H1 (cell line): Measurements from ENCODE around the gene NDUFA13. TPM values are rescaled to one million over a fixed set of nuclear protein-coding genes. Genes with fewer than 3 reads are reported as not detected.

Experiments used
- CTCF ChIA-PET: fragments of 300-600 bp; sonication (Branson Sonifier 250); formaldehyde crosslinking; loops from one replicate; lab custom pipeline; 2021; ENCODE audit not compliant: partially characterized antibody; lab: Charles Lee
- POLR2A ChIA-PET: fragments of 300-600 bp; sonication (Branson Sonifier 250); formaldehyde crosslinking; loops from one replicate; lab custom pipeline; 2021; ENCODE audit warnings: inconsistent platforms; ENCODE audit not compliant: partially characterized antibody; lab: Charles Lee
- DNase-seq, 2 experiments: peaks; one replicate each; pipeline versions ENCODE4 v3.0.0 to v3.0.0-alpha.2; 2010 to 2022; ENCODE audit warnings: low spot score in 2 of 2, low read depth in 1 of 2, mixed read lengths in 1 of 2
- FAIRE-seq: peaks from 2 replicates; lab custom pipeline; 2011; peaks lifted over from hg19 to GRCh38; lab: Jason Lieb, UNC
- H2AFZ ChIP-seq: 2 replicates; pipeline ENCODE4 v1.8.1; 2012; ENCODE audit warnings: low read length, inconsistent platforms
- H2AK5ac ChIP-seq: 2 replicates; pipeline ENCODE4 v1.6.1; 2013; ENCODE audit warnings: low read depth, low read length
- H2BK120ac ChIP-seq: replicated peaks from 2 replicates; pipeline ENCODE3; 2013; ENCODE audit warnings: low read depth, low read length, inconsistent platforms
- H2BK12ac ChIP-seq: 2 replicates; pipeline ENCODE4 v1.6.1; 2013; ENCODE audit warnings: low read depth, low read length
- H2BK15ac ChIP-seq: 2 replicates; pipeline ENCODE4 v1.6.1; 2013; ENCODE audit warnings: low read length
- H2BK20ac ChIP-seq: 2 replicates; pipeline ENCODE4 v1.6.1; 2013; ENCODE audit warnings: low read length
- H2BK5ac ChIP-seq: 2 replicates; pipeline ENCODE4 v1.6.1; 2013; ENCODE audit warnings: low read depth, low read length
- H3K14ac ChIP-seq: 2 replicates; pipeline ENCODE4 v1.6.1; 2013; ENCODE audit warnings: inconsistent platforms; ENCODE audit not compliant: insufficient read length
- H3K18ac ChIP-seq: 2 replicates; pipeline ENCODE4 v1.6.1; 2013; ENCODE audit warnings: low read length; ENCODE audit errors: extremely low read depth
- H3K23ac ChIP-seq: 2 replicates; pipeline ENCODE4 v1.6.1; 2013; ENCODE audit warnings: inconsistent platforms; ENCODE audit not compliant: insufficient read length
- H3K23me2 ChIP-seq: 2 replicates; pipeline ENCODE4 v1.6.1; 2013; ENCODE audit warnings: low read depth, low read length
- H3K27ac ChIP-seq: 2 replicates; pipeline ENCODE4 v1.6.1; 2011; ENCODE audit warnings: low read depth, low read length, inconsistent platforms
- H3K27me3 ChIP-seq, 4 experiments: replicated peaks in 1 of 4; 1 replicate in 1 of 4; 2 replicates in 3 of 4; pipeline versions ENCODE4 v1.6.1 to v1.8.1; 2011 to 2013; ENCODE audit warnings: low read length in 3 of 4, mild to moderate bottlenecking in 3 of 4, inconsistent platforms in 2 of 4, mixed read lengths in 2 of 4, moderate library complexity in 1 of 4; ENCODE audit not compliant: control insufficient read depth in 3 of 4, insufficient read depth in 3 of 4; ENCODE audit errors: extremely low read depth in 1 of 4
- H3K36me3 ChIP-seq, 4 experiments: 2 replicates each; pipeline versions ENCODE4 v1.6.1 to v1.8.1; 2011 to 2013; ENCODE audit warnings: mild to moderate bottlenecking in 4 of 4, low read length in 3 of 4, moderate library complexity in 2 of 4, control low read depth in 1 of 4, inconsistent platforms in 1 of 4; ENCODE audit not compliant: insufficient read depth in 4 of 4, control insufficient read depth in 2 of 4
- H3K4ac ChIP-seq: replicated peaks from 2 replicates; pipeline ENCODE3; 2013; ENCODE audit warnings: low read length, low read depth, mixed read lengths, inconsistent platforms; ENCODE audit not compliant: insufficient read length
- H3K4me1 ChIP-seq, 4 experiments: replicated peaks in 1 of 4; 1 replicate in 1 of 4; 2 replicates in 3 of 4; pipeline versions ENCODE4 v1.6.1 to v1.8.1; 2011 to 2013; ENCODE audit warnings: low read length in 3 of 4, inconsistent platforms in 2 of 4, mixed read lengths in 1 of 4; ENCODE audit not compliant: insufficient read depth in 4 of 4, control insufficient read depth in 3 of 4
- H3K4me2 ChIP-seq, 2 experiments: 2 replicates each; pipeline versions ENCODE4 v1.6.1 to v1.8.1; 2011 to 2013; ENCODE audit warnings: low read depth in 2 of 2, low read length in 2 of 2, control low read depth in 1 of 2, inconsistent platforms in 1 of 2, mild to moderate bottlenecking in 1 of 2; ENCODE audit not compliant: insufficient read depth in 1 of 2
- H3K4me3 ChIP-seq, 4 experiments: fragments of 200-600, 300-600 bp in 1 of 4; sonication (generic), shearing (Covaris generic), sonication (Bioruptor Twin) in 1 of 4; 2 replicates each; pipeline versions ENCODE4 v1.5.1 to v1.8.1; 2011 to 2016; ENCODE audit warnings: low read length in 4 of 4, low read depth in 3 of 4, control low read depth in 2 of 4, inconsistent platforms in 2 of 4, mild to moderate bottlenecking in 2 of 4, mixed read lengths in 1 of 4, moderate library complexity in 1 of 4; ENCODE audit not compliant: insufficient read depth in 2 of 4; ENCODE audit errors: extremely low read depth in 1 of 4
- H3K56ac ChIP-seq: replicated peaks from 2 replicates; pipeline ENCODE3; 2013; ENCODE audit warnings: low read depth, mild to moderate bottlenecking, mixed read lengths, low read length, inconsistent platforms; ENCODE audit not compliant: insufficient read length
- H3K79me1 ChIP-seq: 2 replicates; pipeline ENCODE4 v1.6.1; 2013; ENCODE audit warnings: low read depth, low read length, control low read depth
- H3K79me2 ChIP-seq, 2 experiments: 2 replicates each; pipeline versions ENCODE4 v1.6.1 to v1.8.1; 2012 to 2013; ENCODE audit warnings: low read length in 2 of 2, mild to moderate bottlenecking in 2 of 2, inconsistent platforms in 1 of 2; ENCODE audit not compliant: insufficient read depth in 2 of 2, control insufficient read depth in 1 of 2
- H3K9ac ChIP-seq, 4 experiments: replicated peaks in 1 of 4; 1 replicate in 1 of 4; 2 replicates in 3 of 4; pipeline versions ENCODE4 v1.6.1 to v1.8.1; 2011 to 2013; ENCODE audit warnings: low read depth in 3 of 4, low read length in 3 of 4, control low read depth in 2 of 4, mild to moderate bottlenecking in 2 of 4, moderate library complexity in 2 of 4, inconsistent platforms in 1 of 4; ENCODE audit errors: extremely low read depth in 1 of 4
- H3K9me3 ChIP-seq, 2 experiments: 2 replicates each; pipeline versions ENCODE4 v1.6.1 to v1.8.1; 2012 to 2013; ENCODE audit warnings: mild to moderate bottlenecking in 2 of 2, moderate library complexity in 2 of 2, control low read depth in 1 of 2, inconsistent platforms in 1 of 2, low read depth in 1 of 2, low read length in 1 of 2, mixed read lengths in 1 of 2; ENCODE audit not compliant: insufficient read depth in 2 of 2
- H4K20me1 ChIP-seq, 2 experiments: replicated peaks in 1 of 2; 2 replicates each; pipeline versions ENCODE3 to v1.8.1; 2011 to 2013; ENCODE audit warnings: inconsistent platforms in 2 of 2, low read length in 2 of 2, mild to moderate bottlenecking in 1 of 2; ENCODE audit not compliant: insufficient read depth in 2 of 2, control insufficient read depth in 1 of 2
- H4K5ac ChIP-seq: 2 replicates; pipeline ENCODE4 v1.6.1; 2013; ENCODE audit warnings: low read length, low read depth, mixed read lengths, inconsistent platforms; ENCODE audit not compliant: insufficient read length
- H4K8ac ChIP-seq: 2 replicates; pipeline ENCODE4 v1.8.0; 2013; ENCODE audit warnings: mild to moderate bottlenecking, moderate library complexity, low read length, inconsistent platforms; ENCODE audit not compliant: insufficient read depth; ENCODE audit errors: extremely low read depth
- H4K91ac ChIP-seq: replicated peaks from 2 replicates; pipeline ENCODE3; 2013; ENCODE audit warnings: low read length, mixed read lengths, inconsistent platforms; ENCODE audit not compliant: insufficient read length
- BACH1 ChIP-seq: IDR thresholded peaks from 2 replicates; pipeline ENCODE4 v1.6.1; 2012; ENCODE audit warnings: low read length, improper control_type of control experiment
- CREB1 ChIP-seq: IDR thresholded peaks from 2 replicates; pipeline ENCODE4 v1.6.1; 2012; ENCODE audit warnings: inconsistent platforms
- GABPA ChIP-seq: IDR thresholded peaks from 2 replicates; pipeline ENCODE4 v1.6.1; 2011; ENCODE audit warnings: mild to moderate bottlenecking, low read length, moderate library complexity, borderline replicate concordance; ENCODE audit not compliant: insufficient read depth
- KDM4A ChIP-seq: IDR thresholded peaks from one replicate; pipeline ENCODE4 v1.7.1; 2012; ENCODE audit warnings: low read depth, mild to moderate bottlenecking, moderate library complexity, low read length, inconsistent platforms; ENCODE audit not compliant: severe bottlenecking
- MAFK ChIP-seq: IDR thresholded peaks from 2 replicates; pipeline ENCODE4 v1.6.1; 2012; ENCODE audit warnings: low read depth, mild to moderate bottlenecking, improper control_type of control experiment, low read length
- RBBP5 ChIP-seq: IDR thresholded peaks from 2 replicates; pipeline ENCODE4 v1.7.1; 2012; ENCODE audit warnings: low read depth, mild to moderate bottlenecking, inconsistent platforms, low read length, moderate library complexity, borderline replicate concordance
- WGBS, 2 experiments: shearing (Covaris generic) in 1 of 2; methylation state at CpG; one replicate each; pipeline versions ENCODE4 v1.1.6 to v1.1.7; 2013 to 2015; ENCODE audit warnings: low lambda C conversion rate in 2 of 2, mixed read lengths in 2 of 2, inconsistent platforms in 1 of 2, low coverage in 1 of 2, missing lambda C conversion rate in 1 of 2; ENCODE audit not compliant: insufficient replicate concordance in 2 of 2, insufficient coverage in 1 of 2, insufficient read length in 1 of 2; ENCODE audit errors: extremely low coverage in 1 of 2, missing lambda C conversion rate in 1 of 2; 5-methylcytosine and 5-hydroxymethylcytosine counted together
- polyA plus RNA-seq, 7 experiments: library from polyadenylated mRNA; depleted of rRNA in 3 of 7; stranded (reverse) in 5 of 7; unstranded in 2 of 7; fragments of >200 nt in 5 of 7; fragments of 200-250 nt in 2 of 7; gene quantifications; 1 replicate in 5 of 7; 2 replicates in 1 of 7; 4 replicates in 1 of 7; pipeline versions ENCODE4 v1.2.1 to v1.2.3, GENCODE V29; 2011 to 2013; ENCODE audit warnings: missing spikeins in 2 of 7, mixed read lengths in 2 of 7
- total RNA-seq: library from RNA; stranded (reverse); fragmentation: NEBNext Ultra II Directional; extraction: Animal tissue kit (Norgen Biotek cat#: 25700); gene quantifications from 2 replicates; pipeline ENCODE4 v1.2.1, GENCODE V29; 2021

The NDUFA13 gene
- total and polyA plus RNA-seq, 2 of the 8 experiments (the other 6 are each of a cell fraction or from before 2014, with no cell fraction given), result 413 to 1,105 TPM

GRCh38 chr19:19553670-19554069 is 37.6 kb downstream of the NDUFA13 start:
- Histone ChIP-seq H4K20me1 (no peaks in the 10 kb centered on the region), H3K23ac (no peak overlapping the region), H2AK5ac (no peak overlapping the region), H3K14ac (no peak overlapping the region), H3K4me1 (no peaks in the 10 kb centered on the region; a peak in 3 of 7 replicates), H3K4ac (no peak overlapping the region), H3K36me3 (no peaks in the 10 kb centered on the region), H3K79me1 (0 out of 2 replicates have a peak, but pooled peaks cover 2% of the 10 kb centered on the region), H3K4me3 (no peak overlapping the region), H2BK15ac (no peak overlapping the region; the same call in 1 of the 2 replicates), H3K27ac (no peak overlapping the region), H3K18ac (no peak overlapping the region), H3K27me3 (no peaks in the 10 kb centered on the region), H3K4me2 (no peak overlapping the region), H4K8ac (peak overlapping the region; percentile 11; the same call in 1 of the 2 replicates), H3K56ac (no peak overlapping the region), H2BK120ac (no peak overlapping the region), H4K91ac (no peak overlapping the region), H2BK20ac (no peak overlapping the region), H2BK5ac (no peak overlapping the region), H3K23me2 (no peaks in the 10 kb centered on the region), H3K9me3 (no peaks in the 10 kb centered on the region), H3K79me2 (no peaks in the 10 kb centered on the region), H2AFZ (no peak overlapping the region), H2BK12ac (no peak overlapping the region), H3K9ac (no peak overlapping the region), H4K5ac (no peak overlapping the region)
- no peak for FAIRE-seq
- 91% methylated on average over 10 of the region's 10 CpGs; no CpG with 5 or more reads in 1 of the 2 experiments for WGBS, 2 experiments
- DNase-seq, result no peak
- no peak for TF ChIP-seq KDM4A
- TF ChIP-seq MAFK, result no peak
- no peak for TF ChIP-seq RBBP5
- no peak for TF ChIP-seq CREB1
- no peak for TF ChIP-seq BACH1
- TF ChIP-seq GABPA, result no peak
- ChIA-PET CTCF (interaction anchor here (0.6 to 20.0 kb wide), 33 partner anchors 4 to 246 kb away, joined by 3 to 223 read pairs (median 6); partner anchors contain the start of genes CILP2, GMIP, LPAR2 and NDUFA13), POLR2A (interaction anchor here (0.8 to 2.9 kb wide), 5 partner anchors 20 to 38 kb away, joined by 3 to 13 read pairs (median 6); partner anchors contain the start of genes NDUFA13, TSSK6 and YJEFN3)
